GM21526 (cell line): ENCODE results near the gene ZSCAN5C.
"Not testable (repeated sequence)": the region's sequence is repeated elsewhere in the genome, so short reads cannot be mapped to it uniquely, and the experiment has no call there.

Experiments
- ATAC-seq: cut with Tn5 transposase; IDR thresholded peaks from one replicate; pipeline ENCODE4 v1.9.1; 2021; ENCODE audit warnings: moderate library complexity; ENCODE audit not compliant: unreplicated experiment, low FRiP score

The ZSCAN5C gene, protein sequence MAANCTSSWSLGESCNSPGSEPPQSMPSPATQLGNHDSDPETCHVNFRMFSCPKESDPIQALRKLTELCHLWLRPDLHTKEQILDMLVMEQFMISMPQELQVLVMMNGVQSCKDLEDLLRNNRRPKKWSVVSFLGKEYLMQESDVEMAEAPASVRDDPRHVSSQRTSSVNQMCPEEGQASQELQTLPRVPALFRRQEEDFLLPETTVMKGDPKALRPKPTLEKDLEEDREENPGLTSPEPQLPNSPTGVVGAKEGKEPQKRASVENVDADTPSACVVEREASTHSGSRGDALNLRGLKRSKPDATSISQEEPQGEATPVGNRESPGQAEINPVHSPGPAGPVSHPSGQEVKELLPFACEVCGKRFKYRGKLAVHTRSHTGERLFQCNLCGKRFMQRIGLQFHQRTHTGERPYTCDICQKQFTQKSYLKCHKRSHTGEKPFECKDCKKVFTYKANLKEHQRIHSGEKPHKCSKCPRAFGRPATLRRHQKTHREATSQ

DNA sequence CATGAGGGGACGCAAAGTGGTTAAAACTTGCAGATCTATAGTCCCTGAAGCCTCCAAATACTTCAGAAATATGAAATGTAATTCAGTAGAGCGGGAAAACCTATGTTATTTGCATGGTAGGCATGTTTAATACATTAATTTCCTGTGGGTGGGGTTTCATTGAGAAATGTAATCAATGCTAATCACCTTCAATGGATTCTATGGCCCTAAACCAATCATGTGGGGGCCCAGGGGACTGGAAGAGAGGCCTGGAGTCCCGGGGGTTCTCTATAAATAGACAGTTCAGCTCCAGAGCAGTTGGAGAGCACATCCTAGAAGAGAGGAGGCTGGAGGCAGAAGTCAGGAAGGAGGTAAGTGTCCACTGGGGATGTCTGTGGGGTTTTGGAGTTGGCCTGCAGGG lies at the start of gene ZSCAN5C:
TSS of gene ZSCAN5C (plus strand) at position 301 of the 400 bp plus-strand sequence. CDS start 3,641 bp downstream, outside the sequence.
- ATAC-seq: no peak

DNA sequence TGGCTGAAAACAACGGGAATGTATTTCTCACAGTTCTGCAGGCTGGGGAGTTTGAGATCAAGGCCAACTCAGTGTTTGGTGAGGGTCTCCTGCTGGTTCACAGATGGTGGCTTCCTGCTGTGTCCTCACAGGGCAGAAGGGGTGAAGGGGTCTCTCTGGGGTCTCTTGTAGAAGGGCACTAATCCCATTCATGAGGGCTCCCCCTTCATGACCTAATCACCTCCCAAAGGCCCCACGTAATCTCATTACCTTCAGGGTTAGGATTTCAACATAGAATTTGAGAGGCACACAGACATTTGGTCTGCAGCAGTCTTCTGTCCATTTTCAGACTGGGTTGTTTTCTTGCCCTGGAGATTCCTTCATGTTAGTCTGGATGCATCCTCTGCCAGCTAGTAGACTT lies 49.4 kb upstream of the ZSCAN5C start:
- no peak for ATAC-seq

DNA sequence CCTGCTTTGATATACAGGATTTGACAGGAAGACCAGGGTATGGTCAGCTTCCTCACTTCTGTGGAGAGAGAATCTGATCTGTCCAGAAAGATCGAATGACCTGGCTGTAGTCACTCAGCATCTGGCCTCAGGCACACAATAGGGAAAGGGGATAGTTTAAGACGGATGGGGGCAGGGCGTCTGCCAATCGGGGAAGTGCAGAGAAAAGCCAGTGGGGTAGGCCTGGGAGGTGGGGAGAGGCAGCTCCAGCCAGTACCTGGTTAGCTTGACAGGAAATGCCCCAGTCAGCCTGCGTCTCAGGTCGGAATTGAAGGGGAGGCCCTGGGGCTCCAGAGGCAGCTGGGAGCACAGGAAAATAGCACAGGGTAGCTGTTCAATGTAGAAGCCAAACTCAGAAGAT lies 48.6 kb upstream of the ZSCAN5C start:
- ATAC-seq: no peak

DNA sequence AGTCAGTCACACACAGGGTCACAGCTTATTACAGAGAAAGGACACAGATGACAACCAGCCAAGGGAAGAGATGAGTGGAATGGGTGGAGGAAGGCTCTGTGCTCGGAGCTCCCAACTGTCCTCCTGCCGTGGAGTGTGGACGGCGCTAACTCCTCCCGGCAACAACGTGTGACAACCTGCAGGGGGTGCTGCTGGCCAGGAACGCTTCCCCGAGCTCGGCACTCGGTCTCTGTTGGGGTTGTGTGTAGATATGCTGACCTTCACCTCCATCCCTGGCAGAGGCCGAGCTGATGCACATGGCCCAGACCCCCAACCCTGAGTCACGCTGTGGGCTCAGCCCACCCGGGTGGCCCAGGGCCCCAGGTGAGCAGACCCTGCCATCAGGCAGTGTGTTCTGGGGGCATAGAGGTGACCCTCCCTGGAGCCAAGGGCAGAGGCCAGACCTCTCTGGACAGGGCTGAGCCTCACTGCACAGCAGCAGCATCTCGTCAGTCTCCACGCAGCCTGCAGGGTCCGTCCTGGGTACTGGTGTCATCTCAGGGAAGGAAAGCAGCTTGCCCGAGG lies 46.9 kb upstream of the ZSCAN5C start:
- no peak for ATAC-seq

DNA sequence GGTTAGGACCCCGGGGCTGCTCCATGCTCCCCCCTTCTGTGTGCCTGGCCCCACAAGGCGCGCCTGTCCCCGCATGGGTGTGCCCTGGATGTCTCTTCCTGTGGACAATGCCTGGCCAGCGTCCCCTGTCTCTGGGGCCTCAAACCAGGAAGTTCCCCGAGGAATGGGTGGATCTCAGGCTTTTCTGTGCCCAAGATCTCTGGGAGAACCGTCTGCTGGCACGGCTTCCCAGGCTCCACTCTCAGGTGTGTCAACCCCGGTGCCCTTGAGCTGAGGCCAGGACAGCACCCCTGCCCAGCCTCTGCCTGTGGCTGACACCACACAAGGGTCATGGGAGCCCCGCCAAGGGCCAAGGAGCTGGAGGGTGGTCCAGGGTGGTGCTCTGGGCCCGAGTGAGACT lies 45.3 kb upstream of the ZSCAN5C start:
- no peak for ATAC-seq

DNA sequence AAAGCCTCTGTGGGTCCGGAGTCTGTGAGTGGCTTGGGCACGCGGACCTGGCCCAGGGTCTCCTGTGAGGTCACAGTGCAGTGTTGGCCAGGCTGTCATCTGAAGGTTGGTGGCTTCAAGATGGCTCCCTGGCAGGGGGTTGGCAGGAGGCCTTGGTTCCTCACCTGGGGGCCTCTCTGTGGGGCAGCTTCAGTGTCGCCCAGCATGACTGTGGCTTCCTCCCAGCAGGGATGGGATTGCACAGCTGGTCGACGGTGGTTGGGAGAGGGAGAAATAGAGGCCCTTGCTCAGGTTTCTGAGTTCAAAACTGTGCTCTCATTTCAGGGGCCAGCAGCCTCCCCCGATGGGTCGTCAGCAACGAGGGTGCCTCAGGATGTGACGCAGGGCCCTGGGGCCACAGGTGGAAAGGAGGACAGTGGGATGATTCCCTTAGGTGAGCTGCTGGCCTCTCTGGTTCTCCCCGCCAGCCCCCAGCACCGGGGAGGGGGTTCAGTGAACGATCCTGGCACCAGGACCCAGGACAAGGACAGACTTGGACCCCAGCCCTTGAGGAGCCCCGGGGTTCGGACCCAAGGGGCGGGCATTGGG lies 43.8 kb upstream of the ZSCAN5C start:
- ATAC-seq: no peak

DNA sequence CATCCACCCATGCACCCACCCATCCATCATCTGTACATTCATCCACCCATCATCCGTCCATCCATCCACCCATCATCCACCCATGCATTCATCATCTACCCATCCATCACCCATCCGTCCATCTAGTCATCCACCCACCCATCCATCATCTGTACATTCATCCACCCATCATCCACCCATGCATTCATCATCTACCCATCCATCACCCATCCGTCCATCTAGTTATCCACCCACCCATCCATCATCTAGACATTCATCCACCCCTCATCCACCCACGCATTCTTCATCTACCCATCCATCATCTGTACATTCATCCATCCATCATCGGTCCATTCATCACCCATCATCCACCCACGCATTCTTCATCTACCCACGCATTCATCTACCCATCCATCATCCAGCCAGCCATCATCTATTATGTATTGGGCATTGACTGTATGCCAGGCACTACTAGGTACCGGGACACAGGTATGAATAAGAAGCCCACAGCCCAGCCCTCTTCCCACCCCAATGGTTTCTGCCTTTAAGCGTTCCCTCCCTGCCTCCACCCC lies 43.0 kb upstream of the ZSCAN5C start:
- no peak for ATAC-seq

DNA sequence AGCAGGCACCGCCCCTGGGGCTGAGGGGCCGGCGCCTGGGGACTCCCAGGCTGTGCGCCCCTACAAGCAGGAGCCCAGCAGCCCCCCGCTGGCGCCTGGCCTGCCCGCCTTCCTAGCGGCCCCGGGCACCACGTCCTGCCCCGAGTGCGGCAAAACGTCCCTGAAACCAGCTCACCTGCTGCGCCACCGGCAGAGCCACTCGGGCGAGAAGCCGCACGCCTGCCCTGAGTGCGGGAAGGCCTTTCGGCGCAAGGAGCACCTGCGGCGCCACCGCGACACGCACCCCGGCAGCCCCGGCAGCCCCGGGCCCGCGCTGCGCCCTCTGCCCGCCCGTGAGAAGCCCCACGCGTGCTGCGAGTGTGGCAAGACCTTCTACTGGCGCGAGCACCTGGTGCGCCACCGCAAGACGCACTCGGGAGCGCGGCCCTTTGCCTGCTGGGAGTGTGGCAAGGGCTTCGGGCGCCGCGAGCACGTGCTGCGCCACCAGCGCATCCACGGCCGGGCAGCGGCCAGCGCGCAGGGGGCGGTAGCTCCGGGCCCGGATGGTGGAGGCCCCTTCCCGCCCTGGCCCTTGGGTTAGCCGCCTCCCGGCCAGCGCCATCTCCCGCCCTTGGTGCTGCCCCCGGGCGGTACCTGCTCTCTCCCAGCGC lies 42.3 kb upstream of the ZSCAN5C start:
- no peak for ATAC-seq

DNA sequence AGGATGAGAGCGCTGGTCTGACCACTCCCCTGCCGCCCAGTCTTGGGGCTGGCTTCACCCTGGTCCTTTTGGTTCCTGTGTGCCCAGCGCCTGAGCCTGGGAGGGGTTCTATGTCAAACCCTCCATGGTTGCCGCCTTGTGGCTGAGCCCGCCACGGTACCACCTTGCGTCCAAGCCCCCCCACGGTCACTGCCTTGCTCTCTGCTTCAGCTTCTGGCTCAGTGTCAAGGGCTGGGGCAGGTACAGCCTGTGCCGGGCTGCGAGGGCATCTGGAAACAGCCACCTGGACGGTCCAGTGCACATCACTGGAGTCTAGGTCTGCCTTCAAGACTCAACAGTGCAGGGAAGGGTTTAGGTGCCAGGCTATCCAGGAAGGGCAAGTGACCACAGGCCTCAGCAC lies 40.5 kb upstream of the ZSCAN5C start:
- no peak for ATAC-seq

DNA sequence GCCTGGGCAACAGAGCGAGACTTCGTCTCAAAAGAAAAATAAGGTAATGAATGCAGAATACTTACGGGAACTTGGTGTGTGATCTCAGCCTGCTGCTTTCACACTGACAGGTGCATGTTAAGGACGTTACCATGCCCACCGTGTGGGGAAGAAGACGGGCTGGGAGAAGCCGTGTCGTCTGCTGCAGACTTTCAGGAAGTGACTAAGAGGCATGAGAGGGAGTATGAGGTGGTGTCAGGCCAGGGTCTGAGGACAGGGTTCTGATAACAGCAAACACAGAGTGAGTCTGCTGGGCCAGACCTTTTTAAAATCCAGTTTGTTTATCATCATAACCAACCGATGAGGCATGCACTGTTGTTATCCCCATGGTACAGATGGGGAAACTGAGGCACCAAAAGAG lies 39.8 kb upstream of the ZSCAN5C start:
- ATAC-seq: no peak

DNA sequence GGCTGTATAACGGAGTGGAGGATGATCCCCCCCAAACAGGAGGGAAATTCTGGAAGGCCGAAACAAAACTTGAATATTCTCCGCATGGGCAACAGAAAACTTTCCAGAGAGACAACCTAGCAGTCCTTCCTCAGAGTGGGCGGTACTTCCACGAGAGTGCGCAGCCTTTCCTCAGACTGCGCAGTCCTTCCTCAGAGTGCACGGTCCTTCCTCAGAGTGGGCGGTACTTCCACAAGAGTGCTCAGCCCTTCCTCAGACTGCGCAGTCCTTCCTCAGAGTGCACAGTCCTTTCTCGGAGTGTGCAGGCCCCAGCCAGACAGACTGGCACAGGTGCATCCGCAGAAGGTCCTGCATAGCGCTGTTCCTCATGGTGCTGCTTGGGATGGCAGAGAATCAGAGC lies 39.0 kb upstream of the ZSCAN5C start:
- ATAC-seq: no peak

DNA sequence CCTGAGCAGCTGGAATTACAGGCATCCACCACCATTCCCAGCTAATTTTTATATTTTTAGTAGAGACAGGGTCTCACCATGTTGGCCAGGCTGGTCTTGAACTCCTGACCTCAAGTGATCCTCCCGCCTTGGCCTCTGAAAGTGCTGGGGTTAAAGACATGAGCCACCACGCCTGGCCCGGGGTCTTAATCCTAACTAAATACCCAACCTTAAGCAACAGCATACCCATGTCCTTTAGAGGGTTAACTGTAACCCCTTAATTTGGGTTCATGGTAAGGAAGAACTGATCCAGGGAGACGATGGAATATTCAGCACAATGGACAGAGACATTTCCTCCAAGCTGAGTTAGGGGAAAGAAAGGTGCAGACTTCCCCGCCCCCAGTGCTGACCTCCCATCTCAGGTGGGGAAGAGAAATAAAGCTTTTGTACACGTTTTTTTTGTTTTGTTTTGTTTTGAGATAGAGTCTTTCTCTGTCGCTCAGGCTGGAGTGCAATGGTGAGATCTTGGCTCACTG lies 35.0 kb upstream of the ZSCAN5C start:
- no peak for ATAC-seq

DNA sequence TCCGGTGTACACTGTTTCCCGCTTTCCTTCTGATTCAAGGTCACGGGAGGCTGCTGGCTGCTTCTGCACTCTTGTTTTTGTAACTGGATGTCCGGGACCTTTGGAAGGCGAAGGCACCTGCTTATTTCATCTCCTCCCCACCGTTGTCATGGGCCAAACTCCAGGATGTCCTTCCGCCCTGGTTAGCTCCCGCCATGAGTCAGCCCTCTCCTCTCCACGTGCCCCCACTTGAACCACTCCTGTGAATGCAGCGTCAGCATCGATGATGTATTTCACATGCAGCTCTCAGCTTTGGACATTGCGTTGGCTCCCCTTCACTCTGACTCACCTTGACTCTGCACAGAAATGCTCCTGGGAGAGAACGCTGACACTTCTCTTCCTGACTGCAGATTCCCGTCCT lies 31.8 kb upstream of the ZSCAN5C start:
- no peak for ATAC-seq

DNA sequence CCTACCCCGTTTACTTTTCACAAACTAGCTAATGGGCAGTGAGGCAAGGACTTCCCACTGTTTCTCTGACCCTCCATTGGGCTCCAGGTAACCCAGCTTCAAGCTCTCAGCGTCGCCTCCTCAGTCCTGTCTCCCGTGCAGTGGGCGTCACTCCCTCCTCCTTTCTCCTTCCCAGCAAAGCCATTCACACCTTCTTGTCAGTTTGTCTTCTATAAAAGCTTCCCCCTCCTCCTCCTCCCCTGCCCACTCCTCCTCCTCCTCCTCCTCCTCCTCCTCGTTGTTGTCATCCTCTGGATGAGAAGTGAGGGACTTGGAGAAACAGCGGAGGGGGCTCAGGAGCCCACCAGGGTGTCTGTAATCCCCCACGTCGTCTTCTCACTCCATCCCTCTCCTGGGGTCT lies 28.0 kb upstream of the ZSCAN5C start:
- ATAC-seq: no peak

DNA sequence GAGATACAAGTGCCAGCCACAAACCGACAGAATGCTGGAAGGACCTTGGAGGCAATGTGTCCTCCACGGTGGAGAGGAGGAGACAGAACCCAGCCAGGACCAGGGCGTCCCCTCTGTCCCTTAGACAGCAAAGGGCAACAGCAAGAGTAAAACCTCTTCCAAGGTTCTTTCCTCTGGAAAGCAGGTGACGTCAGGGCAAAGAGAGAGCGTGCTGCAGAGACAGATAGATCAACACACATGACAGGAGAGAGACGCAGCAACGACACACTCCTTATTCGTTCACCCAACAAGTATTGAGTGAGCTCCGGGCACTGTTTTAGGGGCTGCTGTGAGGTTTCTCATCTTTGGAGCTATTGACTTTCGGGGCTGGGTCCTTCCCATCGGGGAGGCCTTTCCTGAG lies 27.5 kb upstream of the ZSCAN5C start:
- ATAC-seq: no peak

DNA sequence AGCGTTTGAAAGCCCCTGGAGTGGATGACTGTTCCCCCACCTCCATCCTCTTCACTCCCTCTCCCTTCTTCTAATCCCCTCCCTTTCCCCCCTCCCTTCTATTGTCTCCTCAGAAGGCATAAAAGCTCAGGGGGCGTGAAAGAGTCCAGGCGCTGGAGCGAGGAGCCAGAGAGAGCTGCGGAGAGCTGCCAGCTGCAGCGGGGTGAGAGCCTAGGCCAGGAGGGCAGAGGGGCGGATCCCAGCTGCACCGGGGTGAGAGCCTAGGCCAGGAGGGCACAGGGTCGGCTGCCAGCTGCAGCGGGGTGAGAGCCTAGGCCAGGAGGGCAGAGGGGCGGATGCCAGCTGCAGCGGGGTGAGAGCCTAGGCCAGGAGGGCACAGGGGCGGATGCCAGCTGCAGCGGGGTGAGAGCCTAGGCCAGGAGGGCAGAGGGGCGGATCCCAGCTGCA lies 26.2 kb upstream of the ZSCAN5C start, which contains the start of gene GALP:
TSS of gene GALP (plus strand) at position 148 of the 447 bp plus-strand sequence. CDS start 1,101 bp downstream, outside the sequence.
- ATAC-seq: not testable (repeated sequence)

DNA sequence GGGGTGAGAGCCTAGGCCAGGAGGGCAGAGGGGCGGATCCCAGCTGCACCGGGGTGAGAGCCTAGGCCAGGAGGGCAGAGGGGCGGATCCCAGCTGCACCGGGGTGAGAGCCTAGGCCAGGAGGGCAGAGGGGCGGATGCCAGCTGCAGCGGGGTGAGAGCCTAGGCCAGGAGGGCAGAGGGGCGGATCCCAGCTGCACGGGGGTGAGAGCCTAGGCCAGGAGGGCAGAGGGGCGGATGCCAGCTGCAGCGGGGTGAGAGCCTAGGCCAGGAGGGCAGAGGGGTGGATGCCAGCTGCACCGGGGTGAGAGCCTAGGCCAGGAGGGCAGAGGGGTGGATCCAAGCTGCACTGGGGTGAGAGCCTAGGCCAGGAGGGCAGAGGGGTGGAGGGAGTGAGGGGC lies 25.8 kb upstream of the ZSCAN5C start:
- not testable (repeated sequence) for ATAC-seq

DNA sequence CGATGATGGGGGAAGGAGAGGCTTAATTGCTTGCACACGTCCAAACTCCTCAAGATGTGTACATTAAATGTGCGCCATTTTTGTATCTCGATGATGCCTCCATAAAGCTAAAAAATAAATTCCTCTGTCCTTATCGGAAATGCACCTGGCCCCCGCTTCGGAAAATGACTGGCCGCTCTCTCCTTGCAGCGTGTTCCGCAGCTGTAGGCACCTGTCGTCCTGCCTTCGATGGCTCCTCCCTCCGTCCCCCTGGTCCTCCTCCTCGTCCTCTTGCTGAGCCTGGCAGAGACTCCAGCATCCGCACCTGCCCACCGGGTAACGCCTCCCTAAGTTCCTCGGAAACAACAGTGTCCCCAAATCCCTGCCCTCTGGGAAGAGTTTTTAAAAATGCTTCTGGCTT lies 25.2 kb upstream of the ZSCAN5C start:
- no peak for ATAC-seq

DNA sequence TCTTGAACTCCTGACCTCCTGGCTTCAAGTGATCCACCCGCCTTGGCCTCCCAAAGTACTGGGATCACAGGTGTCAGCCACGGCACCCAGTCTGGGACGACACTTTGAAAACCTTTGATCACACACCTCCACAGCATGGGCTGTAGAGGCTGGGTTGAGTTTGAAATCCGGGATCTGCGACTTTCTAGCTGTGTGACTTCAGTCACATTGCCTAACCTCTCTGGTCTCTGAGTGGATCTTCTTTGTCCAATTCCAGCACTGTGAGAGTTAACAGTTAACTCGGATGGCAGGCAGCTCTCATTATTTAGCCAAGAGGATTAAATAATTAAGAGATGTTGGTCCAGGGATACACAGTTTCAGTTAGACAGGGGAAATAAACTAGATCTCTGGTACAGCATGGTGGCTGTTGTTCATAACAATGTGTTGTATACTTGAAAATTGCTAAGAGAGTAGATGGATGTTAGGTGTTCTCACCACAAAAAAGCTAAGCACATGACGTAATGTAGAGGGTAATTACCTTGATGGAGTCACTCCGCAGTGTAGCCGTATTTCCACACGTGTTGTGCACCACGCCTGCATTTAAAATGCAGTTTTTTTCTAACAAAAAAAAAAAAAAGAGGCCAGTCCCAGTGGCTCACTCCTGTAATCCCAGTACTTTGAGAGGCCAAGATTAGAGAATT lies 24.4 kb upstream of the ZSCAN5C start:
- no peak for ATAC-seq

DNA sequence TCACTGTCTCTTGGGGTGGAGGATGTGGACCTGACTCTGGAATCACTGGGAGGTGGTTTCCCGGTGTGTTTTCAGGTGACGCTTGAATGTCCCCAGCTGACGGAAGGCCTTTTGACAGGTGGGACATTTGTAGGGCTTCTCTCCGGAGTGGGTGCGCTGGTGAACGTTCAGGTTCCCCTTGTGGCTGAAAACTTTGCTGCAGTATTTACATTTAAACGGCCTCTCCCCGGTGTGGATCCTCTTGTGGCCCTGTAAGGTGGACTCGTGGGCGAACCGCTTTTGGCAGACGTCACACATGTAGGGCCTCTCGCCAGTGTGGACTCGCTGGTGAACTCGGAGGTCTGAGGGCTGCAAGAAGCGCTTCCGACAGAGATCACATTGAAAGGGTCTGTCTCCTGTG lies 12.3 kb upstream of the ZSCAN5C start:
- no peak for ATAC-seq
